Left forelimb (tissue), 1 donor: ENCODE results near the gene IL21R.
"Not testable (repeated sequence)": the region's sequence is repeated elsewhere in the genome, so short reads cannot be mapped to it uniquely, and the experiment has no call there.

Source experiments
- DNase-seq: peaks from one replicate; pipeline ENCODE4 v3.0.0-alpha.2; 2018; ENCODE audit warnings: low spot score

The IL21R gene

DNA sequence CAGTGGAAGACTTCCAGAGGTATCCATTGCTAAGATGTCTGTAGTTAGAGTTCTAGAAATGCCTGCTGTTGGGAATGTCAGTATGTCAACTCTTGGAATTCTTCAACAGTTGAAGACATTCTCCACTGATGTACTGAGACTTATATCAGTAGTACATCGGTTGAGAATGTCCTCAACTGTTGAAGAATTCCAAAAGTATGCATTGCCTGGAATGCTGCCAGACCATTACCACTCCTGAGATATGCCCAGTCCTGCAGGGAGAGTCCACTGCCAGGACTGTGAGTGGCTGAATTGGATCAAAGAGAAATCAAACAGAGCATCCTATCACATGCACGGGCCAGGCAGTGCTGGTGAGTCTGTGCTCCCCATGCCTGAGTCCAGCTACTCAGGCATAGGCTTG lies 42.0 kb downstream of the IL21R start:
- no peak for DNase-seq

- DNase-seq = no peak
These were observed 42.5 kb downstream of the IL21R start for GRCh38 chr16:27444470-27444869.

- no peak for DNase-seq
These were observed 43.7 kb downstream of the IL21R start for GRCh38 chr16:27445502-27446175.

- no peak for DNase-seq
These were observed 44.7 kb downstream of the IL21R start for GRCh38 chr16:27446721-27447120.

- DNase-seq = no peak
These were observed 45.3 kb downstream of the IL21R start for GRCh38 chr16:27447301-27447700.

- DNase-seq = no peak
These were observed 46.8 kb downstream of the IL21R start for GRCh38 chr16:27448532-27449433.

GRCh38 chr16:27449434-27450195 lies 47.6 kb downstream of the IL21R start:
- DNase-seq = no peak

GRCh38 chr16:27450196-27450549 lies 48.2 kb downstream of the IL21R start:
- no peak for DNase-seq

DNA sequence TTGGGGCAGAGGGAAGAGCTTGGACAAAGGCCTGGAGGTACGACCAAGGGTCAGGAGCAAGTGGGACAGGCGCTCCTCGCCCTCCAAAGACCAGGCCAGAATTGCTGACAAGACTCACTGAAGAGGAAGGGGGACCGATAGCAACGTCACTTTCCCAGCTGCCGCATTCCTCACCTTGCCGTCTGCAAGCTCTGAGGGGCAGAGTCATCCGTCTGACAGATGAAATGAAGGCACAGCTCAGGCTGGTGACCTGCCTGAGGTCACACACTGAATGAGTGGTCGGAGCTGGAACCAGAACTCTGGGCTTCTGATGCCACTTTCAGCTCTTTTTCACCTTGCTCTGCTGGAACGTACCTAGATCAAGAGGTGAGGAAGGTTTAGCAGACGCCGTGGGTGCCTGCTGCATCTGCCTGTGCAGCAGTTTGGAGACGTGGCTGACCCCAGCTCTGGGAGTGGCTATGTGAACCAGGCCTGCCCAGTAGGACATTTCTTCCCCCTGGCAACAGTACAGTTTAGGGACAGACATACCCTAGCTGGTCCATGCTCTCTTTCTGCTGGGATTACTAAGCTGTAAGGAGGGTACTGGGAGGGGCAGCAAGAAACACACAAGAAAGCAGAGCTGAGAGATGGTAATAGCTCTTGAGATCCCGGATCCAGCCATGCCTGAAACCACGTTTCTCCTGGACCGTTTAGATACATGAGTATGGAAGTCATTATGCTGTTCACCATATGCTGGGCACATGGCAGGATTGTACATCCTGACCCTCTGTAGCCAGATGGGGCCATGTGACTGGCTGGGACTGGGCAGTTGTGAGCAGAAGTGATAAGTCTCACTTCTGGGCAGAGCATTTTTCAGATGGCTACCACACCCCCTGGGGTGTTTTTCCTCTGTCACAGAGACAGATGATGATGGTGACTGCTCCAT lies 50.9 kb downstream of the IL21R start:
- no peak for DNase-seq

- no peak for DNase-seq
These were observed 51.5 kb downstream of the IL21R start for GRCh38 chr16:27453494-27453825.

DNA sequence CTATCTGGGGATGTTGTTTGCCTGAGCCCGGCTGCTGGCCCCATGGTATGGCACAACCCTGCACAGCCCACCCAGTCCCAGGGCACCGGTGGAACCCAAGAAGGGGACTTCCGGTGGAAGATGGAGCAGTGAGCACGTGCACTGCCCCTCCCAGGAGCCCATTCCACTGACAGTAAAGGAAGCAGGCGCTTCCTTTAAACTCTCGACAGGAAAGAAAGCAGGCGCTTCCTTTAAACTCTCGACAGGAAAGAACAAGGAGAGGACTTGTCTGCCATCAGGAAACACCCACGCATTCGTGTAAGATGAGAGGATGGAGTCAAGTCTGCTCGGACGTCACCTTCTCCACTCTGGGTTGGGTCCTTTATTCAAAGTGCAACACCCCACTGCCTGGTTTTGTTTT lies 53.7 kb downstream of the IL21R start:
- no peak for DNase-seq

DNA sequence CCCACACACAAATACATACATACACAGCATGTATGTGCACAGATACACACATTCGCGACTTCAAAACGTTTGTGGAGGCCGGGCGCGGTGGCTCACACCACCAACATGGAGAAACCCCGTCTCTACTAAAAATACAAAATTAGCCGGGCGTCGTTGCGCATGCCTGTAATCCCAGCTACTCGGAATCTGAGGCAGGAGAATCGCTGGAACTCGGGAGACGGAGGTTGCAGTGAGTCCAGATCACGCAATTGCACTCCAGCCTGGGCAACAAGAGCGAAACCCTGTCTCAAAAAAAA lies 55.6 kb downstream of the IL21R start:
- not testable (repeated sequence) for DNase-seq

GRCh38 chr16:27458258-27458657 lies 56.3 kb downstream of the IL21R start:
- no peak for DNase-seq

GRCh38 chr16:27458987-27459688 lies 57.2 kb downstream of the IL21R start:
- DNase-seq = no peak

- DNase-seq = no peak
These were observed 58.2 kb downstream of the IL21R start for GRCh38 chr16:27460213-27460612.

GRCh38 chr16:27460663-27461482 lies 58.9 kb downstream of the IL21R start:
- DNase-seq = no peak

DNA sequence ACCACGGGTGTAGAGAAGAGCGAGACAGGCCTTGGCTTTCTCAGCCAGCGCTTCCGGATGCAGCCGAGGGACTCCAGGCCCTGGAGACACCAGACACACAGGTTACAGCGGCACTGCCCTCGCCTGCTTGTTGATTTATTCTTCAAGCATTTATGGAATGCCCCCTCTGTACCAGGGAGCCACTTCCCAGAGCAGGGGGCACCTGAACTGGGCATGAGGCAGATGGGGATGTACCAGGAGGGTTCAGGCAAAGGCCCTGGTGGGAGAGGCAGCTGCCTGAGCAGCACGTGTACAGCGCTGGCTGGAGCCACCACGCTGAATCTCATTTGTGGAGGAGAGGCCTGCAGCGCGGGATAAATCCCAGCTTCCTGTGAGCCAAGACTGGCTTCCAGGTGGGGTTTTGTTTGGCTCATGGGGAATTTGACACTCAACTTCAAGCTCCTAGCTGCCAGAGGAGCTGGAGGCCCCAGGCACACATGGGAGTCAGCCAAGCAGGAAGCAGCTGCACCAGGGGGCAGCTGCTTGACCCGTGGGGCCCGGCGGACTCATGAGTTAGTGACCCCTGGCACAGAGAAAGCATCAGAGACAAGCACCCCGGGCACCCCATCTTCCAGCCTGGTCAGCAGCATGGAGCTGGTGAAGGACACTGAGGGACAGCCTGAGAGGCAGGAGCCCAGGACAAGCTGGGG lies 59.7 kb downstream of the IL21R start:
- no peak for DNase-seq

DNA sequence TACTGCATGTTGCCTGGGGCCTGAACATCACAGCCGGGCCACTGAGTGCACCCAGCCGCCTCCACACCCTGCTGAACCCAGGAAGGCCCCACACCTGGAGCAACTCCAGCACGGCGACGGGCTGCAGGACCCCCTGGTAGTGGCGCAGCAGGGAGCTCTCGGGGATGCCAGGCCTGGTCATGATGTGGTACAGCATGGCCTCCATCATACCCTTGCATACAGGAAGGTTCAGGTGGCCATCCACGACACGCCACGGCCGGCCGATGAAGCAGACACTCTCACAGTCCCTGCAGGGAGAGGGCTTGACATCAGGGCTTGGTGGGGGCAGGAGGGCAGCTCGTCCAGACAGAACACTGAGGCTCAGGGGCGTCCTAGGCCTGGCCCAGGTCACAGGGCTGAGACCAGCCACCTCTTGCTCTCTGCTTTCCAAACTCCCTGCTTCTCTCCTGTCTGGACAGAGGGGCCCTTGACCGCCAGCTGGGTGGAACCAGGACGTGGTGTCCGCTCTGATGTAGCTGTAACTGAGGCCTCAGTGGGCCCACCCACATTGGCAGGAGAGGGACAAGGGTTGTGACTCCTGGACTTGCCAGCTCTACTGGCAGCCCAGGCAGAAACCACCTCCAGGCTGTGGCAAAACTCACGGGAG lies 60.3 kb downstream of the IL21R start:
- DNase-seq = no peak
